SK-N-SH treated with all-trans-retinoic acid at 6 μM for 48 hours (cell line): ENCODE data around the gene TSC1.

Experiments
- ATAC-seq: fragments of 200-7000 bp; cut with Tn5 transposase; 3 replicates; pipeline ENCODE4 v1.9.1; 2020; ENCODE audit warnings: mild to moderate bottlenecking, moderate library complexity
- BACH2 ChIP-seq: fragments of 250-450 bp; sonication (Bioruptor Pico); IDR thresholded peaks from 2 replicates; pipeline ENCODE4 v1.9.0; 2021; ENCODE audit warnings: mild to moderate bottlenecking, borderline replicate concordance
- CREB5 ChIP-seq: fragments of 250-450 bp; sonication (Bioruptor Pico); IDR thresholded peaks from 2 replicates; pipeline ENCODE4 v1.5.1; 2020; ENCODE audit warnings: low read depth, mild to moderate bottlenecking, moderate library complexity
- CSDC2 ChIP-seq: fragments of 250-450 bp; sonication (Bioruptor Pico); IDR thresholded peaks from 2 replicates; pipeline ENCODE4 v1.5.0; 2020; ENCODE audit warnings: mild to moderate bottlenecking, moderate library complexity
- ESRRG ChIP-seq: fragments of 250-450 bp; sonication (Bioruptor Pico); IDR thresholded peaks from 2 replicates; pipeline ENCODE4 v1.6.1; 2021; ENCODE audit warnings: mild to moderate bottlenecking
- GLIS3 ChIP-seq: fragments of 250-450 bp; sonication (Bioruptor Pico); IDR thresholded peaks from 2 replicates; pipeline ENCODE4 v1.5.0; 2020; ENCODE audit warnings: mild to moderate bottlenecking, moderate library complexity
- ISL1 ChIP-seq: fragments of 250-450 bp; sonication (Bioruptor Pico); IDR thresholded peaks from 2 replicates; pipeline ENCODE4 v2.1.2; 2022; ENCODE audit warnings: mild to moderate bottlenecking, moderate library complexity
- PPARA ChIP-seq: fragments of 250-450 bp; sonication (Bioruptor Pico); IDR thresholded peaks from 2 replicates; pipeline ENCODE4 v1.5.0; 2020; ENCODE audit warnings: mild to moderate bottlenecking, borderline replicate concordance
- RARB ChIP-seq: fragments of 250-450 bp; sonication (Bioruptor Pico); IDR thresholded peaks from 2 replicates; pipeline ENCODE4 v1.8.0; 2021; ENCODE audit warnings: mild to moderate bottlenecking, moderate library complexity
- SNAI2 ChIP-seq: fragments of 250-450 bp; sonication (Bioruptor Pico); IDR thresholded peaks from 2 replicates; pipeline ENCODE4 v1.5.0; 2020; ENCODE audit warnings: mild to moderate bottlenecking, moderate library complexity
- TCF4 ChIP-seq: fragments of 250-450 bp; sonication (Bioruptor Pico); IDR thresholded peaks from 2 replicates; pipeline ENCODE4 v1.8.0; 2021; ENCODE audit warnings: mild to moderate bottlenecking, moderate library complexity, borderline replicate concordance
- ZC3H10 ChIP-seq: fragments of 250-450 bp; sonication (Bioruptor Pico); IDR thresholded peaks from 2 replicates; pipeline ENCODE4 v1.5.1; 2021; ENCODE audit warnings: mild to moderate bottlenecking, moderate library complexity
- ZFP3 ChIP-seq: fragments of 250-450 bp; sonication (Bioruptor Pico); IDR thresholded peaks from 2 replicates; pipeline ENCODE4 v1.5.0; 2020; ENCODE audit warnings: mild to moderate bottlenecking, moderate library complexity
- ZFP30 ChIP-seq: fragments of 450-650 bp; formaldehyde crosslinking; IDR thresholded peaks from 2 replicates; pipeline ENCODE4 v1.5.0; 2022; ENCODE audit warnings: mild to moderate bottlenecking, moderate library complexity
- ZNF70 ChIP-seq: fragments of 450-650 bp; formaldehyde crosslinking; IDR thresholded peaks from 2 replicates; pipeline ENCODE4 v1.5.0; 2020; ENCODE audit warnings: mild to moderate bottlenecking, moderate library complexity
- ZNF8 ChIP-seq: fragments of 450-650 bp; formaldehyde crosslinking; IDR thresholded peaks from 2 replicates; pipeline ENCODE4 v1.5.0; 2020; ENCODE audit warnings: mild to moderate bottlenecking, moderate library complexity
- TF ChIP-seq, protein P1 (sequence below): fragments of 250-450 bp; sonication (Bioruptor Pico); IDR thresholded peaks from 2 replicates; pipeline ENCODE4 v1.5.1; 2021; ENCODE audit warnings: mild to moderate bottlenecking, moderate library complexity
- TF ChIP-seq, protein P2 (sequence below): fragments of 250-450 bp; sonication (Bioruptor Pico); IDR thresholded peaks from 2 replicates; pipeline ENCODE4 v1.5.0; 2020; ENCODE audit warnings: mild to moderate bottlenecking, moderate library complexity

The TSC1 gene

DNA sequence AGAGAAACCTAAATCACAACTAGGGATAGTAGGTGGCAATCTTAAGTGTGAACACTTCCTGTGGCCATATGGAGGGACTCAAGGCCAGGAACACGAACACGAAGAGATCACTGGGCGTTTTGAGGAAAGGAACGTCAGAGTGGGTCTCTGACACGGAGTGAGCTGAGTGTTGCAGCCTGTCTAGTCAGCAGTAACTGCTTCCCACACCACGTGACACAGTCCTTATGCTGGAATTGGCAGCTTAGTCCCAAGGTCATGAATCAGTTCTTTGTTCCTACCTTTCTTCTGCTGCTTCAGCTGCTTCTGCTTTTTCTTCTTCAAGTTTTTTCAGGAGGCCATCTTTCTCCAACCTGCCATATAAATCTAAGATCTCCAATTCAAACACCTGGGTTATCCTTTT lies 47.5 kb downstream of the TSC1 start:
- TF ChIP-seq, protein P1, sequence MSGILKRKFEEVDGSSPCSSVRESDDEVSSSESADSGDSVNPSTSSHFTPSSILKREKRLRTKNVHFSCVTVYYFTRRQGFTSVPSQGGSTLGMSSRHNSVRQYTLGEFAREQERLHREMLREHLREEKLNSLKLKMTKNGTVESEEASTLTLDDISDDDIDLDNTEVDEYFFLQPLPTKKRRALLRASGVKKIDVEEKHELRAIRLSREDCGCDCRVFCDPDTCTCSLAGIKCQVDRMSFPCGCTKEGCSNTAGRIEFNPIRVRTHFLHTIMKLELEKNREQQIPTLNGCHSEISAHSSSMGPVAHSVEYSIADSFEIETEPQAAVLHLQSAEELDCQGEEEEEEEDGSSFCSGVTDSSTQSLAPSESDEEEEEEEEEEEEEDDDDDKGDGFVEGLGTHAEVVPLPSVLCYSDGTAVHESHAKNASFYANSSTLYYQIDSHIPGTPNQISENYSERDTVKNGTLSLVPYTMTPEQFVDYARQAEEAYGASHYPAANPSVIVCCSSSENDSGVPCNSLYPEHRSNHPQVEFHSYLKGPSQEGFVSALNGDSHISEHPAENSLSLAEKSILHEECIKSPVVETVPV: no peak
- no peak for ATAC-seq

GRCh38 chr9:132896264-132896663 lies 48.2 kb downstream of the TSC1 start:
- no peak for ATAC-seq

GRCh38 chr9:132894862-132895835 lies 49.3 kb downstream of the TSC1 start:
- TF ChIP-seq GLIS3 (CRISPR knock-in tag) (no peak), TCF4 (CRISPR knock-in tag) (no peak), BACH2 (CRISPR knock-in tag) (no peak), ZFP30 (no peak), RARB (no peak), CREB5 (CRISPR knock-in tag) (no peak), ZC3H10 (CRISPR knock-in tag) (no peak), ZNF8 (CRISPR knock-in tag) (no peak), ZNF70 (no peak), CSDC2 (no peak)
- TF ChIP-seq, protein P1: no peak
- TF ChIP-seq, protein P2, sequence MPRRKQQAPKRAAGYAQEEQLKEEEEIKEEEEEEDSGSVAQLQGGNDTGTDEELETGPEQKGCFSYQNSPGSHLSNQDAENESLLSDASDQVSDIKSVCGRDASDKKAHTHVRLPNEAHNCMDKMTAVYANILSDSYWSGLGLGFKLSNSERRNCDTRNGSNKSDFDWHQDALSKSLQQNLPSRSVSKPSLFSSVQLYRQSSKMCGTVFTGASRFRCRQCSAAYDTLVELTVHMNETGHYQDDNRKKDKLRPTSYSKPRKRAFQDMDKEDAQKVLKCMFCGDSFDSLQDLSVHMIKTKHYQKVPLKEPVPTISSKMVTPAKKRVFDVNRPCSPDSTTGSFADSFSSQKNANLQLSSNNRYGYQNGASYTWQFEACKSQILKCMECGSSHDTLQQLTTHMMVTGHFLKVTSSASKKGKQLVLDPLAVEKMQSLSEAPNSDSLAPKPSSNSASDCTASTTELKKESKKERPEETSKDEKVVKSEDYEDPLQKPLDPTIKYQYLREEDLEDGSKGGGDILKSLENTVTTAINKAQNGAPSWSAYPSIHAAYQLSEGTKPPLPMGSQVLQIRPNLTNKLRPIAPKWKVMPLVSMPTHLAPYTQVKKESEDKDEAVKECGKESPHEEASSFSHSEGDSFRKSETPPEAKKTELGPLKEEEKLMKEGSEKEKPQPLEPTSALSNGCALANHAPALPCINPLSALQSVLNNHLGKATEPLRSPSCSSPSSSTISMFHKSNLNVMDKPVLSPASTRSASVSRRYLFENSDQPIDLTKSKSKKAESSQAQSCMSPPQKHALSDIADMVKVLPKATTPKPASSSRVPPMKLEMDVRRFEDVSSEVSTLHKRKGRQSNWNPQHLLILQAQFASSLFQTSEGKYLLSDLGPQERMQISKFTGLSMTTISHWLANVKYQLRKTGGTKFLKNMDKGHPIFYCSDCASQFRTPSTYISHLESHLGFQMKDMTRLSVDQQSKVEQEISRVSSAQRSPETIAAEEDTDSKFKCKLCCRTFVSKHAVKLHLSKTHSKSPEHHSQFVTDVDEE (CRISPR knock-in tag): no peak
- no peak for ATAC-seq

More at GRCh38 chr9:132896264-132896663, 48.2 kb downstream of the TSC1 start:
- TF ChIP-seq SNAI2 (CRISPR knock-in tag) (no peak), TCF4 (CRISPR knock-in tag) (no peak)
- TF ChIP-seq, protein P1: no peak

DNA sequence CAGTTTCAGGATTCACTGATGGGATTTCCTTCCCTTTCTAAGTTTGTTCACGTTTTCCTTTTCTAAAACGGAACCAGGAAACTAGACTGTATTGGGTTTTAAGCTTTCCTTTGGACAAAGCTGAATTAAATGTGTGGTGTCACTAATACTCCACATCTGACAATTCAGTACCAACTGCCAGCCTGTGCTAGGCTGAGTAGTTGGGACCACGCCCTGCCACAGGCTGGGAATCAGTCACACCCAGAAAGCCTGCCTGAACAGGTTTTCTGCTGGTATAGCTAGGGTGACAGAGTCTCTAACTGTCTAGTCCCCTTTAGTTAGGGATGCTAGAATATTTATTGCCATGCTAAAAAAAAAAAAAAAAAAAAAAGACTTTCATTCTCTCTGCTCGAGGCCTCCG lies 50.1 kb downstream of the TSC1 start:
- ATAC-seq: no peak
- TF ChIP-seq ISL1 (CRISPR knock-in tag): no peak
- no peak for TF ChIP-seq ESRRG
- TF ChIP-seq ZNF8 (CRISPR knock-in tag): no peak
- no peak for TF ChIP-seq ZFP30
- TF ChIP-seq, protein P2 (CRISPR knock-in tag): no peak
- TF ChIP-seq ZC3H10 (CRISPR knock-in tag): no peak
- TF ChIP-seq ZFP3: no peak
- TF ChIP-seq GLIS3 (CRISPR knock-in tag): no peak
- no peak for TF ChIP-seq PPARA (CRISPR knock-in tag)
- TF ChIP-seq ZNF70: no peak
